Parathyroid adenoma (tissue), 2 donors: ENCODE data around the gene UBR3.
"Not testable (repeated sequence)": the region's sequence is repeated elsewhere in the genome, so short reads cannot be mapped to it uniquely, and the experiment has no call there.

Source experiments
- H2AFZ ChIP-seq: fragments of 300-600 bp; sonication (generic); one replicate; pipeline ENCODE4 v1.7.0; 2017; ENCODE audit warnings: antibody characterized with exemption, mild to moderate bottlenecking
- H3K27ac ChIP-seq: fragments of 300-600 bp; sonication (generic); one replicate; pipeline ENCODE4 v1.7.0; 2017
- H3K27me3 ChIP-seq: fragments of 300-600 bp; sonication (generic); one replicate; pipeline ENCODE4 v1.7.0; 2017; ENCODE audit warnings: low read length; ENCODE audit not compliant: control insufficient read depth, insufficient read depth
- H3K36me3 ChIP-seq: fragments of 300-600 bp; sonication (generic); one replicate; pipeline ENCODE4 v1.7.0; 2017; ENCODE audit warnings: low read length; ENCODE audit not compliant: control insufficient read depth, insufficient read depth
- H3K4me1 ChIP-seq: fragments of 300-600 bp; sonication (generic); one replicate; pipeline ENCODE4 v1.7.0; 2017; ENCODE audit warnings: control low read depth
- H3K4me2 ChIP-seq: fragments of 300-600 bp; sonication (generic); one replicate; pipeline ENCODE4 v1.7.0; 2017; ENCODE audit warnings: low read length
- H3K4me3 ChIP-seq: fragments of 300-600 bp; sonication (generic); one replicate; pipeline ENCODE4 v1.7.0; 2017; ENCODE audit warnings: low read depth, low read length
- H3K79me2 ChIP-seq: fragments of 300-600 bp; sonication (generic); one replicate; pipeline ENCODE4 v1.7.0; 2017; ENCODE audit warnings: control low read depth
- H3K9ac ChIP-seq: fragments of 300-600 bp; sonication (generic); one replicate; pipeline ENCODE4 v1.7.0; 2017; ENCODE audit warnings: mild to moderate bottlenecking
- H3K9me3 ChIP-seq: fragments of 300-600 bp; sonication (generic); one replicate; pipeline ENCODE4 v1.7.0; 2017; ENCODE audit warnings: low read length; ENCODE audit not compliant: control insufficient read depth
- CTCF ChIP-seq: fragments of 300-600 bp; sonication (generic); IDR thresholded peaks from one replicate; pipeline ENCODE4 v1.7.0; 2017; ENCODE audit warnings: antibody characterized with exemption, mild to moderate bottlenecking
- donor health status: primary hyperparathyroidism.

UBR3 gene

GRCh38 chr2:169862816-169863215 lies 35.6 kb downstream of the UBR3 start:
- H3K36me3 ChIP-seq = no peaks in the 10 kb centered on the region
- TF ChIP-seq CTCF = no peak
- peaks cover 64% of the 10 kb centered on the region for H3K79me2 ChIP-seq
- peaks cover 4% of the 10 kb centered on the region for H3K4me1 ChIP-seq
- no peak overlapping the region for H3K9ac ChIP-seq
- H3K27me3 ChIP-seq = no peaks in the 10 kb centered on the region
- H3K4me3 ChIP-seq = no peak overlapping the region
- H3K9me3 ChIP-seq = no peaks in the 10 kb centered on the region
- no peak overlapping the region for H3K4me2 ChIP-seq
- no peak overlapping the region for H3K27ac ChIP-seq
- H2AFZ ChIP-seq = no peak overlapping the region

GRCh38 chr2:169865492-169865891 lies 38.2 kb downstream of the UBR3 start:
- Histone ChIP-seq H3K27me3 (no peaks in the 10 kb centered on the region), H3K79me2 (peaks cover 54% of the 10 kb centered on the region), H3K27ac (no peak overlapping the region), H3K9me3 (no peaks in the 10 kb centered on the region), H3K4me2 (no peak overlapping the region), H3K4me3 (no peak overlapping the region), H2AFZ (no peak overlapping the region), H3K36me3 (no peaks in the 10 kb centered on the region), H3K9ac (no peak overlapping the region), H3K4me1 (peaks cover 4% of the 10 kb centered on the region)
- TF ChIP-seq CTCF = no peak

GRCh38 chr2:169866230-169866629 lies 39.0 kb downstream of the UBR3 start:
- not testable (repeated sequence) for H3K9me3 ChIP-seq, H3K4me2 ChIP-seq, H3K4me1 ChIP-seq

DNA sequence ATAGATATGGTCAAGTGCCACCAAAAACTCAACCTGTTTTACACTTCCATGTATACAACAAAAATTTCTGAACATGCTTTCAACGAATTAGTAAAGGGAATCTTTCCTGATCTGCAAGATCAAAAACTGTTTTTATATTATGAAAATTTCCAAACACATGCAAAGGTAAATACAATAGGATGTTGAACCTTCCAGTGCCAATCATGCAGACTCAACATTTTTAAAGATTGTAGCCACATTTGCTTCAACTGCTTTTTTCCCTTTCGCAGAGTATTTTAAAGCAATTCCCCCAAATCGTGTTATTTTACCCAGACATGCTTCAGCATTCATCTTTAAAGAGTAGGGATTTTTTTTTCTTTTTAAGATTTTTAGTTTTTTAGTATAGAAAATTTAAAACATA lies 40.3 kb downstream of the UBR3 start:
- TF ChIP-seq CTCF = no peak
- Histone ChIP-seq H3K4me3 (no peak overlapping the region), H3K9ac (no peak overlapping the region), H2AFZ (no peak overlapping the region), H3K27me3 (no peaks in the 10 kb centered on the region), H3K27ac (no peak overlapping the region), H3K36me3 (no peaks in the 10 kb centered on the region), H3K4me2 (no peak overlapping the region), H3K79me2 (peaks cover 40% of the 10 kb centered on the region), H3K9me3 (no peaks in the 10 kb centered on the region), H3K4me1 (peaks cover 4% of the 10 kb centered on the region)

More at GRCh38 chr2:169866230-169866629, 39.0 kb downstream of the UBR3 start:
- peaks cover 48% of the 10 kb centered on the region for H3K79me2 ChIP-seq
- H3K27ac ChIP-seq, H3K36me3 ChIP-seq, H3K27me3 ChIP-seq, H2AFZ ChIP-seq, H3K9ac ChIP-seq, H3K4me3 ChIP-seq: not testable (repeated sequence)

GRCh38 chr2:169868951-169869350 lies 41.7 kb downstream of the UBR3 start:
- Histone ChIP-seq H3K4me3 (no peak overlapping the region), H3K4me2 (no peak overlapping the region), H3K9ac (no peak overlapping the region), H3K4me1 (no peaks in the 10 kb centered on the region), H2AFZ (no peak overlapping the region), H3K9me3 (no peaks in the 10 kb centered on the region), H3K79me2 (peaks cover 27% of the 10 kb centered on the region), H3K27me3 (no peaks in the 10 kb centered on the region), H3K27ac (no peak overlapping the region), H3K36me3 (no peaks in the 10 kb centered on the region)
- TF ChIP-seq CTCF = no peak

DNA sequence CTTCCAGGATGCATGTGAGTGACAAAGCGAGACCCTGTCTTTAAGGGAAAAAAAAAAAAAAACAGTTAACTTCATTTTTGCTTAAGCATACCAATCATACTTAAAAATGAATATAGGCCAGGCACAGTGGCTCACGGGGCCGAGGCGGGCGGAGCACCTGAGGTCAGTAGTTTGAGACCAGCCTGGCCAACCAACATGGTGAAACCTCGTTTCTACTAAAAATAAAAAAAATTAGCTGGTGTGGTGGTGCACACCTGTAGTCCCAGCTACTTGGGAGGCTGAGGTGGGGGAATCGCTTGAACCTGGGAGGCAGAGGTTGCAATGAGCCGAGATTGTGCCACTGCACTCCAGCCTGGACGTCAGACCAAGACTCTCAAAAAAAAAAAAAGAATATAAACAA lies 44.1 kb downstream of the UBR3 start:
- H3K36me3 ChIP-seq, H3K27me3 ChIP-seq, H3K4me3 ChIP-seq, H3K9ac ChIP-seq, H3K27ac ChIP-seq, H3K4me1 ChIP-seq, H2AFZ ChIP-seq, H3K9me3 ChIP-seq, H3K4me2 ChIP-seq: not testable (repeated sequence)
- H3K79me2 ChIP-seq = peaks cover 12% of the 10 kb centered on the region
